ENCODE results near the gene KCNH1.

- TF ChIP-seq RFX5 (IDR thresholded peaks at IDR 0.05) (no peak), POLR2AphosphoS2 (conservative IDR thresholded peaks at IDR 0.05; ENCODE audit: low read length) (no peak), CTCF (IDR thresholded peaks at IDR 0.05) (no peak), TP53 (CRISPR knock-in tag; IDR thresholded peaks at IDR 0.05) (no peak), CHD2 (IDR thresholded peaks at IDR 0.05; ENCODE audit: low read length, partially characterized antibody) (no peak), SREBF2 (IDR thresholded peaks at IDR 0.05) (no peak), EP300 (IDR thresholded peaks at IDR 0.05) (no peak), POLR2A (IDR thresholded peaks at IDR 0.05; ENCODE audit: low read length) (no peak)
- TF ChIP-seq, protein P1, sequence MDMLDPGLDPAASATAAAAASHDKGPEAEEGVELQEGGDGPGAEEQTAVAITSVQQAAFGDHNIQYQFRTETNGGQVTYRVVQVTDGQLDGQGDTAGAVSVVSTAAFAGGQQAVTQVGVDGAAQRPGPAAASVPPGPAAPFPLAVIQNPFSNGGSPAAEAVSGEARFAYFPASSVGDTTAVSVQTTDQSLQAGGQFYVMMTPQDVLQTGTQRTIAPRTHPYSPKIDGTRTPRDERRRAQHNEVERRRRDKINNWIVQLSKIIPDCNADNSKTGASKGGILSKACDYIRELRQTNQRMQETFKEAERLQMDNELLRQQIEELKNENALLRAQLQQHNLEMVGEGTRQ (IDR thresholded peaks at IDR 0.05), result no peak
Measured at GRCh38 chr1:211066781-211067384, 67.1 kb downstream of the KCNH1 start.

Data from A549 (cell line).